ENCODE data around the gene SLC12A1.

Gene SLC12A1

DNA sequence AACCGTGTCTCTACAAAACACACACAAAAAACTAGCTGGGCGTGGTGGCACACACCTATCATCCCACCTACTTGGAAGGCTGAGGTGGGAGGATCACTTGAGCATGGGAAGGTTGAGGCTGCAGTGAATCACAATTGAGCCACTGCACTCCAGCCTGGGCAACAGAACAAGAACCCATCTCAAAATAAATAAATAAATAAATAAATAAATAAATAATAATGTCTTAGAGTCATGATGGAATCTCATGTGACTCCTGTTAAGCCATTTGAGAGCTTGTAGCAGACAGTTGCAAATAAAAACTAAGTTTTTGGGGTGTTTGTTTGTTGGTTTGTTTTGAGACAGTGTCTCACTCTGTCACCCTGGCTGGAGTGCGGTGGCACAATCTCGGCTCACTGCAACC, 33.2 kb downstream of the SLC12A1 start:
- Histone ChIP-seq H3K4me2 (no peak overlapping the region), H4K20me1 (ENCODE audit: insufficient read depth) (no peaks in the 10 kb centered on the region), H2AFZ (ENCODE audit: low read depth) (no peak overlapping the region), H3K4me3 (IDR thresholded peaks at IDR 0.05; ENCODE audit: insufficient read depth, low read depth, low read length) (no peak overlapping the region), H3K79me2 (ENCODE audit: insufficient read depth, low read depth) (no peaks in the 10 kb centered on the region), H3K4me1 (ENCODE audit: low read depth, poor library complexity, severe bottlenecking) (no peaks in the 10 kb centered on the region), H3K9ac (no peak overlapping the region), H3K27me3 (ENCODE audit: insufficient read depth, low read depth) (no peaks in the 10 kb centered on the region), H3K27ac (no peak overlapping the region), H3K36me3 (ENCODE audit: insufficient read depth) (no peaks in the 10 kb centered on the region)
- TF ChIP-seq, protein P1, sequence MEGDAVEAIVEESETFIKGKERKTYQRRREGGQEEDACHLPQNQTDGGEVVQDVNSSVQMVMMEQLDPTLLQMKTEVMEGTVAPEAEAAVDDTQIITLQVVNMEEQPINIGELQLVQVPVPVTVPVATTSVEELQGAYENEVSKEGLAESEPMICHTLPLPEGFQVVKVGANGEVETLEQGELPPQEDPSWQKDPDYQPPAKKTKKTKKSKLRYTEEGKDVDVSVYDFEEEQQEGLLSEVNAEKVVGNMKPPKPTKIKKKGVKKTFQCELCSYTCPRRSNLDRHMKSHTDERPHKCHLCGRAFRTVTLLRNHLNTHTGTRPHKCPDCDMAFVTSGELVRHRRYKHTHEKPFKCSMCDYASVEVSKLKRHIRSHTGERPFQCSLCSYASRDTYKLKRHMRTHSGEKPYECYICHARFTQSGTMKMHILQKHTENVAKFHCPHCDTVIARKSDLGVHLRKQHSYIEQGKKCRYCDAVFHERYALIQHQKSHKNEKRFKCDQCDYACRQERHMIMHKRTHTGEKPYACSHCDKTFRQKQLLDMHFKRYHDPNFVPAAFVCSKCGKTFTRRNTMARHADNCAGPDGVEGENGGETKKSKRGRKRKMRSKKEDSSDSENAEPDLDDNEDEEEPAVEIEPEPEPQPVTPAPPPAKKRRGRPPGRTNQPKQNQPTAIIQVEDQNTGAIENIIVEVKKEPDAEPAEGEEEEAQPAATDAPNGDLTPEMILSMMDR (conservative IDR thresholded peaks at IDR 0.05; ENCODE audit: low read depth, low read length): no peak

DNA sequence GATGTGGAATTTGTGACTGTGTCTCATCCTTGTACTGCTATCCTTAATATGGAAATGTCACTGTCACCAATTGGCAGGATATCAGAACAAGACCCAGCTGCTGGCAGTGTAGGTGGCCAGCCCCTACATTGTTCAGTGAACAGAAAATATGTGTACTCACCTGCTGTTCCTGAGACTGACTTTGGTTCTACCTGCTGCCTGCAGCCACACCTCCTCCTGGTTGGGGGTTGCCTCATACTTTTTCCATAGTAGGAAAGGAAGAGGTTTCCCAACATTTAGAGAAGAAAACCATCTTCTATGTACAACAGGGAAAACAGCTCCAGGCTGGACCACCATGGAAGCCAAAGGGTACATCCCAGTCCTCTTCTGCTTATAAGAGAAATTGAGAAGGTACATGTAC, 35.9 kb downstream of the SLC12A1 start:
- Histone ChIP-seq H3K9ac (no peak overlapping the region), H3K4me2 (no peak overlapping the region), H3K27ac (no peak overlapping the region), H3K4me3 (IDR thresholded peaks at IDR 0.05; ENCODE audit: insufficient read depth, low read depth, low read length) (no peak overlapping the region), H3K36me3 (ENCODE audit: insufficient read depth) (no peaks in the 10 kb centered on the region), H2AFZ (ENCODE audit: low read depth) (no peak overlapping the region), H3K79me2 (ENCODE audit: insufficient read depth, low read depth) (no peaks in the 10 kb centered on the region), H3K27me3 (ENCODE audit: insufficient read depth, low read depth) (no peaks in the 10 kb centered on the region), H3K4me1 (ENCODE audit: low read depth, poor library complexity, severe bottlenecking) (no peaks in the 10 kb centered on the region), H4K20me1 (ENCODE audit: insufficient read depth) (no peaks in the 10 kb centered on the region)
- TF ChIP-seq, protein P1 (conservative IDR thresholded peaks at IDR 0.05; ENCODE audit: low read depth, low read length): no peak

DNA sequence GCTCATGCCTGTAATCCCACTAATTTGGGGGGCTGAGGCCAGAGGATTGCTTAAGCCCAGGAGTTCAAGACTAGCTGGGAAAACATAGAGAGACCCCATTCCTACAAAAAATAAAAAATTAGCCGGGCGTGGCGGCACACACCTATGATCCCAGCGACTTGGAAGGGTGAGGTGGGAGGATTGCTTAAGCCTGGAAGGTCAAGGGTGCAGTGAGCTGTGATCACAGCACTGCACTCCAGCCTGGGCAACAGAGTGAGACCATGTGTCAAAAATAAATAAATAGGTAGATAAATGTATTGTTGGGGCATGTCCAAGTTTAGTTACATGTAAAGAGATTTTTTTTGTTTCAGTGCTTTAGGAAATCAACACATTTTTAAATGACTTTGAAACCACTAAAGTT, 36.4 kb downstream of the SLC12A1 start:
- Histone ChIP-seq H3K27me3 (ENCODE audit: insufficient read depth, low read depth) (no peaks in the 10 kb centered on the region), H2AFZ (ENCODE audit: low read depth) (no peak overlapping the region), H3K4me2 (no peak overlapping the region), H3K79me2 (ENCODE audit: insufficient read depth, low read depth) (no peaks in the 10 kb centered on the region), H3K27ac (no peak overlapping the region), H3K9ac (no peak overlapping the region), H3K4me1 (ENCODE audit: low read depth, poor library complexity, severe bottlenecking) (no peaks in the 10 kb centered on the region), H4K20me1 (ENCODE audit: insufficient read depth) (no peaks in the 10 kb centered on the region), H3K4me3 (IDR thresholded peaks at IDR 0.05; ENCODE audit: insufficient read depth, low read depth, low read length) (no peak overlapping the region), H3K36me3 (ENCODE audit: insufficient read depth) (no peaks in the 10 kb centered on the region)
- TF ChIP-seq, protein P1 (conservative IDR thresholded peaks at IDR 0.05; ENCODE audit: low read depth, low read length): no peak

DNA sequence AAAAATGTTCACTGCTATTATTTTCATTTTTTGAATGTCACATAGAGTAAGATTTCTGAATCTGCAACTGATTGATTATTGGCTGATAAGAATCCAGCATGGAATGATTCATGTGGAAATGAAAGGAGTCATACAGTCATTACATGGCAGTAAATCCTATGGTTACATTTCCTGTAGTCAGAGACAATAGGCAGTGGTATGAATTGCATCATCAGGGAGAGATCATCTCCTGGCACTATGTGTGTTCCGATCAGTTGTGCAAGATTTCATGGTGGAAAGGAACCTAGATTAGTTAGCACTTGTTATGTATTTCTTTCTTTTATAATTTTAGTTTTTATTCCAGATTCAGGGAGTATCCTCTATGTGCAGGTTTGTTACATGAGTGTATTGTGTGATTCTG, 38.8 kb downstream of the SLC12A1 start:
- Histone ChIP-seq H3K27ac (no peak overlapping the region), H3K4me3 (IDR thresholded peaks at IDR 0.05; ENCODE audit: insufficient read depth, low read depth, low read length) (no peak overlapping the region), H3K4me2 (no peak overlapping the region), H3K4me1 (ENCODE audit: low read depth, poor library complexity, severe bottlenecking) (no peaks in the 10 kb centered on the region), H2AFZ (ENCODE audit: low read depth) (no peak overlapping the region), H3K36me3 (ENCODE audit: insufficient read depth) (no peaks in the 10 kb centered on the region), H4K20me1 (ENCODE audit: insufficient read depth) (no peaks in the 10 kb centered on the region), H3K9ac (no peak overlapping the region), H3K79me2 (ENCODE audit: insufficient read depth, low read depth) (no peaks in the 10 kb centered on the region), H3K27me3 (ENCODE audit: insufficient read depth, low read depth) (no peaks in the 10 kb centered on the region)
- TF ChIP-seq, protein P1 (conservative IDR thresholded peaks at IDR 0.05; ENCODE audit: low read depth, low read length): no peak
